HG02610 (cell line): Measurements from ENCODE around the gene CLINT1.

Experiments
- ATAC-seq: cut with Tn5 transposase; IDR thresholded peaks from one replicate; pipeline ENCODE4 v1.9.1; 2021; ENCODE audit warnings: mild to moderate bottlenecking, moderate library complexity; ENCODE audit not compliant: unreplicated experiment

The CLINT1 gene

GRCh38 chr5:157766442-157766841 is 92.5 kb downstream of the CLINT1 start:
- ATAC-seq = no peak

DNA sequence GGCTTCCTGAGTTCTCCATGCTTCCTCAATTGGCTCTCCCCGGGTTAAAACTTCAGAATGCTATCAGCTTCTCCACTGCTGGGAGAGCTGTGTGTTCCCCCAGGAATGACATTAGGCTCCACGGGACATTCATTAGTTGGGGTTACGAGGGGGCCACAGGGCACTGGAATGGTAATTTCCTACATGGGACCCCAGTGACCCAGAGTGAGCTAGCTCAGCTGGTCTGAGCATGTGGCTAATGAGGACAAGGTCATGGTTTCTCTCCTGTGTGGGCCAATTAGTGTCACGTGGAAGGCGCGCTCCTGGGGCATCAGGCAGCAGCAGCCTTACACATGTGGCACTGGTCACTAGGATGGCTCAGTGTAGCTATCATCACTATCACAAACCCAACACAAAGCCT is 94.4 kb downstream of the CLINT1 start:
- ATAC-seq = no peak

DNA sequence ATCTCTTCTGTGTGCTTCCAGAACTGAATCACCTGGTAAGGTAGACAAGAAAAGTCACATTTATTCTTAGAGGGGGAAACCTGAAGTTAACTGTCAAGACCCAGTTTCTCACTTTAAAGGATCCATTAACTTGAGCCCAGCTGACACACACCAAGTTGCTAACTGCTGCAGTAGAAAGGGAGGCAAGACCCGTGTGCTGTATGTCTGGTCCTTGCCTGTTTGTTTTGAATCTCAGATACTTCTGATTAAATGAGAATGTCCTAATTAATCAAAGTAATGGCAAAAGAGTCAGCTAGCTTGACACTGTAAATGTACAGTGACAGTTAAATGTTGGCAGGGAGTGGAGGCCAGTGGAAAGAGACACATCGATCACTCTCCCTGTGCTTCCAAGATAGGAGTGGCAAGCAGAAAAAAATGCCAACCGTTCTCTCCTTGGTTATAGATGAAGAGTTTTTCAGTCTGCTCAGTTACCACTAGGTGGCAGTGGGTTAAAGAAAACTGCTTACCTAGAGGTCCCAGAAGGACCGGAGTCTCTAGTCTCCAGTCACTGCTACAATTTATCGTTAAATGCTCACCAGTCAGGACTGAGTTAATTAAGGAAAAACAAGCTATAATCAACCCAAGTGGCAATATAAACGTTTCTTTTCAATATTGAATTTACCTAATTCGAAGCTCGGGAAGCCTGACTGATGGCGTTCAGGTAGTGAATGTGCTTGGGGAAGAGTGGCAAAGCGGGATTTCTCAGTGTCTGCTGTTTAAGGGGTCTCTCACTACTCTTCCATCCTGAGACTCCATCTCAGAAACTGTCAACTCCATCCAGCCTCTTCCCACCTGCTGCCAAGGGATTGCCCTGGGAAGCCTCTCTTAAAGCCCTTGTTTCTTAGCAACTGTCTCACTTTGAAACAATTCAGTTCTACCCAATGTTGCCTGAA is 97.0 kb downstream of the CLINT1 start:
- peak; percentile 68 for ATAC-seq

GRCh38 chr5:157758706-157759105 is 100.2 kb downstream of the CLINT1 start:
- ATAC-seq = no peak

GRCh38 chr5:157756122-157756521 is 102.8 kb downstream of the CLINT1 start:
- no peak for ATAC-seq

DNA sequence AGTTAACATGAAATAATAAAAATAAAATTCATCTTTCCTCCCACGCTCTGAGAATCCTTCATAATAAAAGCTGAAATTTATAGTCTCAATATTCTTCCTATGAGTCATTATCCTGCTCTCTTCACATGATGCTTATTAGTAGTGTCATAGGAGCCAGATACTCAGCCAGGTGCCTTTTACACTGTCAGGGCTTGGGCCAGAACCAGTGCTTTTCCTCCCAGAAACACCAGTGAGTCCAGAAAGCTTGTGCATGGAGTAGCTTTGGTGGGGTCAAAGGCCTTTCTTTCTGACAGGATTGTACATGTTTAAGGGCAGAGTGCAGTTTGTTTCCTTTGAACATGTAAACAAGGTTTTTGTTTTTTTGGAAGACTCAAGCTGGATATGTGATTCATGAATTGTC is 108.6 kb downstream of the CLINT1 start:
- ATAC-seq = no peak

DNA sequence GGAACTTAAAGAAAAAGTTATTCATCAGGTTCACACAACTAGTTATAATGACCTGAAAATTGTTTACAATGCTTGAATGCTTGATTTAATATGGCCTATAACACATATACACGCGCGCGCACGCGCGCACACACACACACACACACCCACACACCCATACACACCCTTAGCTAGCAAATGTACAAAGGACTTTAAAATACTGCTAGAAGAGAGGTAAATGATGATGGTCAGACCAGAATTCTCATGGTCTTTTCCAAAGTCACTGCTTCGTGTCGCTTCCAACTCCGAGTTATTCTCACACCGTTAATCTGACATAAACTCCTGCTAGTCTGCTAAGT is 109.5 kb downstream of the CLINT1 start:
- no peak for ATAC-seq

GRCh38 chr5:157748760-157749461 is 110.0 kb downstream of the CLINT1 start:
- ATAC-seq = no peak

GRCh38 chr5:157747766-157748700 is 110.9 kb downstream of the CLINT1 start:
- no peak for ATAC-seq

GRCh38 chr5:157747173-157747740 is 111.7 kb downstream of the CLINT1 start:
- no peak for ATAC-seq

GRCh38 chr5:157745041-157745456 is 113.9 kb downstream of the CLINT1 start:
- no peak for ATAC-seq

- ATAC-seq = peak; percentile 22
Observed at GRCh38 chr5:157744051-157745011, 114.6 kb downstream of the CLINT1 start.

GRCh38 chr5:157743163-157744050 is 115.5 kb downstream of the CLINT1 start, which contains the start of gene LSM11:
Gene LSM11 (plus strand): TSS chr5:157743712. CDS start chr5:157743751, 39 bp downstream.
- peak; percentile 92 for ATAC-seq

- no peak for ATAC-seq
Observed at GRCh38 chr5:157741131-157741530, 117.8 kb downstream of the CLINT1 start.

DNA sequence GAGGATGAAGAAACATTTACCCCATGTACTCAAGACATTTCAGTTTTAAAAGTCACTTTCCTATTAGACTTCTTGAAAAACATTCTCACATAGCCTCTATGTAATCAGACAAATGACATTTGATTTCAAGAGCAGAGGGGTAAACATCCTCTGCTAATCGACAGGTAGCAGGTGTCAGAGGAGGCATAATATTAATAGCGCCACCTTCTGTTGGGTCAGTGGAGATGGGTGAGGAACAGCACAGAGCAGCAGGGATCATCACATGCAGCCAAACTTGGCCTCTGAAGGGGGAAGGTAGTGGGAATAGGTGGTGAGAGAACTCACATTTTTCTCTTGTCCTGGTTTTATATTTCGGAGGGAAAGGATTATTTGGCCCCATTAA is 118.7 kb downstream of the CLINT1 start:
- ATAC-seq = no peak

- ATAC-seq = no peak
Observed at GRCh38 chr5:157739388-157740228, 119.3 kb downstream of the CLINT1 start.

DNA sequence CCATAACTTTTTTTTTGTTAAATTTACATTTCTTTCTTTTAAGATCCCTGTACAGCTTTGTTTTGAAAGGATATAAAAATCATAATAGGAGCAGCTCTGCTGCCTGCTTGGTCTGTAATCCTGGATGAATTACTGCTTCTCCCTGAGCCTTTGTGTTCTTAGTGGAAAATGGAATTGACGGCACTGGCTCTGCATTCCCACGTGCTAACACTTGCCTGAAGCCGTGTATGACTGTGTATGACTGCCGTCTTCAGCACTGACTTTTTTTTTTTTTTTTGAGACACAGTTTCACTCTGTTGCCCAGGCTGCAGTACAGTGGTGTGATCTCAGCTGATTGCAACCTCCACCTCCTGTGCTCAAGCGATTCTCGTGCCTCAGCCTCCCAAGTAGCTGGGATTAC is 123.0 kb downstream of the CLINT1 start:
- no peak for ATAC-seq
